A673 (cell line): ENCODE data around the gene SNX7. TPM values are rescaled to one million over a fixed set of nuclear protein-coding genes. Genes with fewer than 3 reads are reported as not detected.

Source experiments
- BruUV-seq: library from RNA; stranded (reverse); fragments of 400-500 nt; replicated peaks from 2 replicates; lab custom pipeline; 2021; lab: Mats Ljungman, UMichigan
- CTCF ChIA-PET: fragments of 300-600 bp; sonication (Branson Sonifier 250); formaldehyde crosslinking; loops from one replicate; lab custom pipeline; 2022; ENCODE audit warnings: antibody characterized with exemption; lab: Charles Lee
- POLR2A ChIA-PET: fragments of 300-600 bp; sonication (Branson Sonifier 250); formaldehyde crosslinking; loops from one replicate; lab custom pipeline; 2022; ENCODE audit warnings: antibody characterized with exemption; ENCODE audit not compliant: low non-redundant PET; lab: Charles Lee
- DNase-seq: peaks from one replicate; pipeline ENCODE4 v3.0.0-alpha.2; 2015; ENCODE audit warnings: low spot score
- H3K27ac ChIP-seq: fragments of 200-600 bp; sonication (generic); 2 replicates; pipeline ENCODE4 v1.5.1; 2016; ENCODE audit warnings: mixed run types, low read depth, mild to moderate bottlenecking, mixed read lengths, antibody characterized with exemption, low read length; ENCODE audit not compliant: poor library complexity, severe bottlenecking
- H3K27me3 ChIP-seq: fragments of 200-600 bp; sonication (generic); replicated peaks from 2 replicates; pipeline ENCODE4 v1.6.1; 2017; ENCODE audit warnings: mixed run types, low read depth, mild to moderate bottlenecking, mixed read lengths, antibody characterized with exemption, low read length; ENCODE audit not compliant: insufficient read depth, poor library complexity
- H3K36me3 ChIP-seq: fragments of 200-600 bp; sonication (generic); 2 replicates; pipeline ENCODE4 v1.6.1; 2016; ENCODE audit warnings: mixed run types, mild to moderate bottlenecking, mixed read lengths, antibody characterized with exemption, low read length; ENCODE audit not compliant: insufficient read depth, poor library complexity, severe bottlenecking
- H3K4me1 ChIP-seq: fragments of 200-600 bp; sonication (generic); 2 replicates; pipeline ENCODE4 v1.6.1; 2017; ENCODE audit warnings: mixed run types, mild to moderate bottlenecking, mixed read lengths, antibody characterized with exemption, low read length; ENCODE audit not compliant: insufficient read depth, poor library complexity, severe bottlenecking
- H3K4me3 ChIP-seq: fragments of 200-600 bp; sonication (generic); 2 replicates; pipeline ENCODE4 v1.5.1; 2016; ENCODE audit warnings: low read depth, mixed run types, mild to moderate bottlenecking, mixed read lengths, low read length; ENCODE audit not compliant: poor library complexity, severe bottlenecking
- H3K9me3 ChIP-seq: fragments of 200-600 bp; sonication (generic); 2 replicates; pipeline ENCODE4 v1.6.1; 2016; ENCODE audit warnings: mixed run types, low read depth, mild to moderate bottlenecking, mixed read lengths, antibody characterized with exemption, low read length; ENCODE audit not compliant: poor library complexity, severe bottlenecking
- EZH2 ChIP-seq: fragments of 200-600 bp; sonication (generic); IDR thresholded peaks from 2 replicates; pipeline ENCODE4 v1.6.1; 2017; ENCODE audit warnings: borderline replicate concordance, low read depth, mild to moderate bottlenecking, mixed read lengths, antibody characterized with exemption, low read length; ENCODE audit not compliant: poor library complexity, severe bottlenecking
- intact Hi-C: fragments of 100-400 bp; cut with micrococcal nuclease; formaldehyde crosslinking; loops from one replicate; pipeline ENCODE4 v1.10.0; 2022; ENCODE audit not compliant: unreplicated experiment
- total RNA-seq: library from RNA; stranded (reverse); gene quantifications from 2 replicates; pipeline ENCODE4 v1.2.3, GENCODE V29; 2021
- TF ChIP-seq, protein P1 (sequence below): fragments of 300-800, 200-600 bp; sonication (generic); conservative IDR thresholded peaks from 2 replicates; pipeline ENCODE4 v1.5.1; 2017; ENCODE audit warnings: low read depth, mild to moderate bottlenecking, antibody characterized with exemption, low read length, moderate library complexity, mixed read lengths

SNX7 gene
- total RNA-seq, 1 experiment from 2014 or later: 4.4 TPM

DNA sequence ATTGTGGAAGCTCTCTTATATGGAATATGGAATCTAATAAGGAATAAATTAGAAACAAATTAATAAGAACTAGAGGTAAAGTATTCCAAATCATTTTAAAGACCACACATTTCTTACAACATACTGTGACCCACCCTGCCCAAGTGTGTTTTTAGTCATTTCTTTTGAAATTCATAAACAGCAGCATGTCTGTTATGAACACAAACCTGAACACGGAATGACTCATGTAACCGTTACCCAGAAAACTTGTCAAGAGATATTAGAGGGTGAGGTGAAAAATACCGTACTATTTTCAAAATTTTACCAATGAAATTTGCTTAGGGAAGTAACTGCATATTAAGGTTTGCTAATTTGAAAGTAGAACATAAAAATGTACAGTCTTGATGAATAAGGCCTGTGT is 48.4 kb downstream of the SNX7 start:
- POLR2A ChIA-PET: no interaction called here
- no peak overlapping the region for H3K4me3 ChIP-seq
- no TSS peak for BruUV-seq
- H3K27me3 ChIP-seq: no peaks in the 10 kb centered on the region
- H3K9me3 ChIP-seq: peaks cover 6% of the 10 kb centered on the region
- CTCF ChIA-PET: no interaction called here
- H3K4me1 ChIP-seq: no peaks in the 10 kb centered on the region
- TF ChIP-seq EZH2: no peak
- TF ChIP-seq, protein P1, sequence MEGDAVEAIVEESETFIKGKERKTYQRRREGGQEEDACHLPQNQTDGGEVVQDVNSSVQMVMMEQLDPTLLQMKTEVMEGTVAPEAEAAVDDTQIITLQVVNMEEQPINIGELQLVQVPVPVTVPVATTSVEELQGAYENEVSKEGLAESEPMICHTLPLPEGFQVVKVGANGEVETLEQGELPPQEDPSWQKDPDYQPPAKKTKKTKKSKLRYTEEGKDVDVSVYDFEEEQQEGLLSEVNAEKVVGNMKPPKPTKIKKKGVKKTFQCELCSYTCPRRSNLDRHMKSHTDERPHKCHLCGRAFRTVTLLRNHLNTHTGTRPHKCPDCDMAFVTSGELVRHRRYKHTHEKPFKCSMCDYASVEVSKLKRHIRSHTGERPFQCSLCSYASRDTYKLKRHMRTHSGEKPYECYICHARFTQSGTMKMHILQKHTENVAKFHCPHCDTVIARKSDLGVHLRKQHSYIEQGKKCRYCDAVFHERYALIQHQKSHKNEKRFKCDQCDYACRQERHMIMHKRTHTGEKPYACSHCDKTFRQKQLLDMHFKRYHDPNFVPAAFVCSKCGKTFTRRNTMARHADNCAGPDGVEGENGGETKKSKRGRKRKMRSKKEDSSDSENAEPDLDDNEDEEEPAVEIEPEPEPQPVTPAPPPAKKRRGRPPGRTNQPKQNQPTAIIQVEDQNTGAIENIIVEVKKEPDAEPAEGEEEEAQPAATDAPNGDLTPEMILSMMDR: no peak
- intact Hi-C loops: no loop called here
- no peaks in the 10 kb centered on the region for H3K36me3 ChIP-seq
- no peak overlapping the region for H3K27ac ChIP-seq
- no peak for DNase-seq

DNA sequence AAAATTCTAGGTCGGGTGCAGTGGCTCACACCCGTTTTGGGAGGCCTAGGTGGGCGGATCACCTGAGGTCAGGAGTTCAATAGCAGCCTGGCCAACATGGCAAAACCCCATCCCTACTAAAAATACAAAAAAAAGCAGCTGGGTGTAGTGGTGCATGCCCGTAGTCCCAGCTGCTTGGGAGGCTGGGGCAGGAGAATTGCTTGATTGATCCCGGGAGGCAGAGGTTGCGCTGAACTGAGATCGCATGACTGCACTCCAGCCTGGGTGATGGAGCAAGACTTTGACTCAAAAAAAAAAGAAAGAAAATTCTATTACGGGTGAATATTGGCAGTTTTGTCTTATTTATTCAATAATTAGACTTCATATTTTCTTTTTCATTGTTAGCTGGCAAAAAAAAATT is 62.1 kb downstream of the SNX7 start:
- Histone ChIP-seq H3K9me3 (no peaks in the 10 kb centered on the region), H3K4me3 (no peak overlapping the region), H3K27ac (no peak overlapping the region), H3K36me3 (no peaks in the 10 kb centered on the region), H3K27me3 (no peaks in the 10 kb centered on the region), H3K4me1 (no peaks in the 10 kb centered on the region)
- no peak for TF ChIP-seq EZH2
- no peak for DNase-seq
- no TSS peak for BruUV-seq
- ChIA-PET CTCF (no interaction called here), POLR2A (no interaction called here)
- intact Hi-C loops: no loop called here

DNA sequence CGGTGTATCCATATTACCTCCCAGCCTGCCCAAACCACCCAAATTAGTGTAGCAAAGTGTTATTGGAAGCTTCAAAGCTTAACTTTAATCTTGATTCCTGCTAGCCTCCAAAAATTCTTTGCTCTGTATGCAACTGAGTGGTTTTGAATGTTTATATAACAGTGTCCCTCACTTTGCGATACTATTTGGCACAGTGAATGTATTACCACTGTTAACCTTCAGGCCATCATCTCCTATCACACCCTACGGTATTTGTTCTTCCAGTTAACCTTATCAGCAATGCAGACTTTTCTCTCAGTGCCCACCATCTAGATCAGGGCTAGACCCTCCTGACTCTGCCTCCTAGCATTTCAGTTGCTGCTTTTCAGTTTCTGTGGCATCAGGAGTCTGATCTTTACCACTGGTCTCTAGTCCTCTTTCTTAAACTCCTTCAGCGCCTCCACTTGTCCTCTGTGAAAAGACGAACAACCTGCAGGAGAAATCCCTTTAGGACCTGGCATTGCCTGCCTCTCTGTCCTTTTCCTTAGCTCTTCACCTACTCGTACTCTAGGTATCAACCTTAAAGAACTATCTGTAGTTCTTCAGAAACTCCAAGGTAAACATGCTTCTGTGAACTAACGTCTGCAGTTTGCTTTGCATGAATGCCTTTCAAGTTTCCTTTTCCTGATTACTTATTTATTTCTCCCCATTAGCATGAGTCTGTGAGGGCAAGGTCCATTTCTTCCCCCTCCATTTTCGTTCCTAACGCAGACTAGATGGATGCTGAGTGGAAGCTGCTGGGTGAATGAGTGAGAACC is 71.7 kb downstream of the SNX7 start:
- Histone ChIP-seq H3K27ac (no peak overlapping the region), H3K4me1 (no peaks in the 10 kb centered on the region), H3K27me3 (no peaks in the 10 kb centered on the region), H3K9me3 (no peaks in the 10 kb centered on the region), H3K36me3 (no peaks in the 10 kb centered on the region), H3K4me3 (no peak overlapping the region)
- CTCF ChIA-PET: no interaction called here
- intact Hi-C loops: no loop called here
- no peak for DNase-seq
- POLR2A ChIA-PET: no interaction called here
- TF ChIP-seq, protein P1: no peak
- TF ChIP-seq EZH2: no peak
- no TSS peak for BruUV-seq

DNA sequence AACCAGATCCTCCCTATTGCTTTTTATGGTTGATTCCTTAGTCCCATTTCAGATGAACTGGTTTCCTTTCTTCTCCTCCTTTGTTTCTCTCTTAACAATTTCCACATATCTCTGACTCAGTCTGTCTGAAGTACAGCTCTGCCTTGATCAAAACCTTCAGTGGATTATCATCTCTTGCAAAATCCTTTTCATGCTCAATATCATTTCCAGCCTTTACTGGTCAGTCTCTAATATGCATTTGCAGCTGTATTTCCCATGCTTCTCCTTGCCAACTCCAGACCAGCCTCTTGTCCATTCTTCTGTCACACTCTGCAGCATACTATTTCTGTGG is 72.2 kb downstream of the SNX7 start:
- TF ChIP-seq, protein P1: no peak
- TF ChIP-seq EZH2: no peak
- Histone ChIP-seq H3K4me3 (no peak overlapping the region), H3K27me3 (no peaks in the 10 kb centered on the region), H3K9me3 (no peaks in the 10 kb centered on the region), H3K36me3 (no peaks in the 10 kb centered on the region), H3K27ac (no peak overlapping the region), H3K4me1 (no peaks in the 10 kb centered on the region)
- intact Hi-C loops: no loop called here
- no TSS peak for BruUV-seq
- ChIA-PET CTCF (no interaction called here), POLR2A (no interaction called here)
- no peak for DNase-seq
